Astrocyte of the cerebellum (primary cell): ENCODE results near the gene SDE2.
"Not testable (repeated sequence)": the region's sequence is repeated elsewhere in the genome, so short reads cannot be mapped to it uniquely, and the experiment has no call there.

Experiments used
- DNase-seq: peaks from one replicate; pipeline ENCODE4 v3.0.0-alpha.2; 2011; ENCODE audit warnings: low read depth
- H3K4me3 ChIP-seq: 2 replicates; pipeline ENCODE4 v1.5.1; 2011; ENCODE audit warnings: mild to moderate bottlenecking, low read depth, low read length, moderate library complexity
- CTCF ChIP-seq: IDR thresholded peaks from 2 replicates; pipeline ENCODE4 v1.5.1; 2012; ENCODE audit warnings: low read length, low read depth, moderate library complexity, mild to moderate bottlenecking; ENCODE audit errors: missing control alignments
- in situ Hi-C: cut with HindIII; loops from 2 replicates; pipeline ENCODE4 v1.10.0; 2017; ENCODE audit warnings: low sequenced_read_pairs

The SDE2 gene

DNA sequence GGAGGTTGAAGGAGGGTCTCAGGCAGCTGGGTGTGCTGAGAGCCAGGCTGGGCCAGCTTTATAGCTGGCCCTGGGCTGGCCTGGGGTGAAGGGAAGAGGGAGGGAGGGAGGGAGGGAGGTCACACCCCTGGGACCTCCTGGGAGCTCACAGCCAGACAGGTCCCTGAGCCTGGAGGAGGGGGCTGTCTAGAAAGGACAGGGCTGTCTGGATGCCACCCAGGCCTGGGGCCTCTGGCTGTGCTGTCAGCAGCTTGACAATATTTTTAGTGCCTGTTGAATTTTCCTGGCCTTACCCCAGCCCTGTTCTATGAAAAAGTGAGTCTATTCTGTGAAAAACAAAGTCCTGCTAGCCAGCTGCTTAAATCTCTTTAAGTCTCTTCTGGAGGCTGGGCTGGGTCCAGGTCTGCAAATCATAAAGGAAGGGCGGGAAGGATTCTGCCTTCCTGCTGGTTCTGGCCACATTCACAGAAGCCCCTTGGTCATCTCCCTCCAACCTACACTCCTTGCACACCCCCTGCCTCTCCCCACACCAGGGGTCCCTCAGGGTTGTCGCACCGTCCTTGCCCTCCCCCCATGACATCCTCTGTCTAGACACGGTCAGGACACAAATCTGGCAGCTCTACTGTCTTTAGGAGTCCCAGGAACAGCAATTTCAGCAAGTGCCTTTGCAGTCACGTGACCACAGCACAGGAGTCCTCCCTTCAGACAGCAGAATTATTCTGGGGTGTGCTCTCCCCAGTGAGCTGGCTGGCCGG, 57.8 kb downstream of the SDE2 start, which contains the start of gene LEFTY2:
Gene LEFTY2 (minus strand): TSS at position 34 of the 755 bp plus-strand sequence. CDS start 80 bp downstream, outside the sequence.
- no peak for DNase-seq
- in situ Hi-C loops = no loop called here
- H3K4me3 ChIP-seq = no peak within 1 kb of the TSS
- no peak for TF ChIP-seq CTCF

- TF ChIP-seq CTCF = no peak
- H3K4me3 ChIP-seq = no peak overlapping the region
- no peak for DNase-seq
- in situ Hi-C loops = no loop called here
These were observed 58.6 kb downstream of the SDE2 start for GRCh38 chr1:225940385-225941151.

DNA sequence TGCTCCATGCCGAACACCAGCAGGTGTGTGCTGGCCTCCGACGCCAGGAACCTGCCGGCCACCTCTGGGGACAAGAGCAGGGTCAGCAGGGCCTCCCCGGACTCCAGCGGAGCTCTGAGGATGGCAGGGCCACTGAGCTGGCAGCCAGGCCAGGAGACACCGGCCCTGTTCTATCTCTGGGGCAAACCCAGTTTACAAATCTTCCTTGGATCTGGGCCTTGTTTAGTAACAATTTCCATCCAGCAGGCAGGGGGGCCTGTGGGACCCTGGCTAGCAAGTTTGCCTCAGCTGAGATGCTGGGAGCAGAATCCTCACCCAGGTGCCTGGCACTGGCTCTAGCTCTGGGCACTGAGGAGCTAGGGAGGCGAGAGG, 59.2 kb downstream of the SDE2 start:
- H3K4me3 ChIP-seq, in situ Hi-C loops, DNase-seq: not testable (repeated sequence)

GRCh38 chr1:225939097-225939938, 59.8 kb downstream of the SDE2 start:
- in situ Hi-C loops, H3K4me3 ChIP-seq, DNase-seq: not testable (repeated sequence)

GRCh38 chr1:225937048-225937968, 61.8 kb downstream of the SDE2 start:
- TF ChIP-seq CTCF = no peak
- no peak for DNase-seq
- in situ Hi-C loops = no loop called here
- H3K4me3 ChIP-seq = no peak overlapping the region

DNA sequence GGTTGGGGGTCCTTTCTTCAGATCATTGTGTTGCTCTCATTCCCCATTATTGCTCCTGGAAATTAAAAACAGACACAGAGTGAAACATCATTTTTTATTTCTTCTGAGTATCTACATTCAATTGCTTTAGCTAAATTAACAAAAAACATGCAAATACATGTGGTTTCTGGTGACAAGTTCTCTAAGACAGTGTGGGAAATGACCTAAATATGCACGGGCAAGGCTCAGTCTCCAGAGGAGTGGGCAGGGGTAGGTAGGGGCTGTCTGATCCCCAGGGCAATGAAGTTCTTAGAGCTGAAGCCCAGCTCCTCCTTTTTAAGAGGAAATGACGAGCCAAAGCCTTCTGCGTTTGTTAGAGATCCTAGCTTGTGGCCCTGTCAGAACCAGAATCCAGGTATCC, 62.6 kb downstream of the SDE2 start:
- TF ChIP-seq CTCF = no peak
- in situ Hi-C loops = no loop called here
- no peak overlapping the region for H3K4me3 ChIP-seq
- DNase-seq = no peak

GRCh38 chr1:225936086-225936485, 63.1 kb downstream of the SDE2 start:
- in situ Hi-C loops, H3K4me3 ChIP-seq, DNase-seq: not testable (repeated sequence)
